Cortex of kidney (tissue), 1 donor: ENCODE data around the gene RBM25.

Source experiments
- DNase-seq: peaks from one replicate; lab custom pipeline; 2025; lab: John Stamatoyannopoulos, UW

RBM25 gene

DNA sequence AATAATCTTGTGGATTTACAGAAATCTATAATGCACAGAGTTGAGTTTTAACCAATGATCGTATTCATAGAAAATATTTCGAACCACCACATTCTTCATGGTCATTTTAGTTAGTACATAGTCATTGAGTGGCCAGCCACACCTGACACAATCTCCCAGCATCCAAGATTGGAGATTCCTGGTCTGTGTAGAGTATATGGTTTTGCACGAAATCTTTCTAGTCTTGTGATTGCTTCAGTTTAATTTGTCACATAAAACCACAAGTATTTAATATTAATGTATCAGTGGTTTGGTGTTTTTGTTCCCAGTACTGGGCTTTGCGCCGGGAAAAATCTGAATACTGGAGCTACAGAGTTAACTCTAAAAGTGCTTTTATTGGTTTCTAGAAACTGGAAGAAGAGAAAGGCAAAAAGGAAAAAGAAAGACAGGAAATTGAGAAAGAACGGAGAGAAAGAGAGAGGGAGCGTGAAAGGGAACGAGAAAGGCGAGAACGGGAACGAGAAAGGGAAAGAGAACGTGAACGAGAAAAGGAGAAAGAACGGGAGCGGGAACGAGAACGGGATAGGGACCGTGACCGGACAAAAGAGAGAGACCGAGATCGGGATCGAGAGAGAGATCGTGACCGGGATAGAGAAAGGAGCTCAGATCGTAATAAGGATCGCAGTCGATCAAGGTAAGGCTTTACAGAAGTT lies 44.6 kb downstream of the RBM25 start:
- DNase-seq, result no peak

DNA sequence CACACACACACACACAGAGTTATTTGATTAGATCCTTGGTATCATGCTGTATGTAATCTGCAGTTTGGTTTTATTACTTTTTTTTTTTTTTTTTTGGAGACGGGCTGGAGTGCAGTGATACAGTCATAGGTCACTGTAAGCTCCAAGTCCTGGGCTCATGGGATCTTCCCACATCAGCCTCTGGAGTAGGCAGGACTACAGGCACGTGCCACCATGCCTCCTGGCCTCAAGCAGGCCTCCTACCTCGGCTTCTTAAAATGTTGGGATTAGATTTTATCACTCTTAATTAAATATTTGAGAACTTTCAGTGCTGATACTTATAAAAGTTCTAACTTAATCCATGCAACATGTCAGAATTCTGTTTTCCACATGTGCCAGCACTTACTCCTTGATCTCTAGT lies 46.7 kb downstream of the RBM25 start:
- DNase-seq, result no peak

DNA sequence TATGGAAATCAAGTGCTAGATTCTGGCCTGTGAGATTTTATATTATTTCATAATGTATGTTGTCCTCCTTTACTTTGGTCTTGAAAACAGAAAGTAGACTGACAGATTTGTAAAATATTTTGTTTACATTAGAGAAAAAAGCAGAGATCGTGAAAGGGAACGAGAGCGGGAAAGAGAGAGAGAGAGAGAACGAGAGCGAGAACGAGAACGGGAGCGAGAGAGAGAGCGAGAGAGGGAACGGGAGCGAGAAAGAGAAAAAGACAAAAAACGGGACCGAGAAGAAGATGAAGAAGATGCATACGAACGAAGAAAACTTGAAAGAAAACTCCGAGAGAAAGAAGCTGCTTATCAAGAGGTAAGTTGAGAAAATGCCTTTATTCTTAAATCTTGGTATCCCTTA lies 47.4 kb downstream of the RBM25 start:
- no peak for DNase-seq

DNA sequence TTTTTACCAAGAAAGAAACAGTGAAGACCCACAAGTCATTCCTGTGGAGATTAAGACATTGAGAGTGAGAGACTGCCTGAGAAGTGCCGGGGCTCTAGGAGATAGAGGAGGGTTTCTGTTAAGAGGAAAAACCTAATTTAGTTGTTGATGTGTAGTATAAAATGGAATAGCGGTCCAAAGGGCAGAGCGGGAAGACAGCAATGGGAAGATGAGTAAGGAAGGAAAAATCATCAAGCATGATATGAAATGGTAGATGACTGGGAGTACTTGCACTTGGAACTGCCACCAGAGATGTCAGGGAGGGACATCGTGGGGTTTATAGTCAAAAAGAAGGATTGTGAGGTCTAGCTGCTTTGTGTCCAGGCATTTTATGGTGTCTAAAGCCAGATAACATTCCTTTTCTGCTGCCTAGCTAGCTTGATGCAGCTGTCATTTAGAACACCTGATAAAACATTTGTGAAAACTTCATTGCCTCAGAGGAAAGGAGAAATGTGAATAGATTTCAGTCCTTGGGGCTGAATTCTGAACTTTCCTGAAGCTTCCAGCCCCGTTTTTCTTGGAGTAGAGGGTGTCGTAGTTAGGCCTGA lies 57.8 kb downstream of the RBM25 start:
- DNase-seq, result no peak

DNA sequence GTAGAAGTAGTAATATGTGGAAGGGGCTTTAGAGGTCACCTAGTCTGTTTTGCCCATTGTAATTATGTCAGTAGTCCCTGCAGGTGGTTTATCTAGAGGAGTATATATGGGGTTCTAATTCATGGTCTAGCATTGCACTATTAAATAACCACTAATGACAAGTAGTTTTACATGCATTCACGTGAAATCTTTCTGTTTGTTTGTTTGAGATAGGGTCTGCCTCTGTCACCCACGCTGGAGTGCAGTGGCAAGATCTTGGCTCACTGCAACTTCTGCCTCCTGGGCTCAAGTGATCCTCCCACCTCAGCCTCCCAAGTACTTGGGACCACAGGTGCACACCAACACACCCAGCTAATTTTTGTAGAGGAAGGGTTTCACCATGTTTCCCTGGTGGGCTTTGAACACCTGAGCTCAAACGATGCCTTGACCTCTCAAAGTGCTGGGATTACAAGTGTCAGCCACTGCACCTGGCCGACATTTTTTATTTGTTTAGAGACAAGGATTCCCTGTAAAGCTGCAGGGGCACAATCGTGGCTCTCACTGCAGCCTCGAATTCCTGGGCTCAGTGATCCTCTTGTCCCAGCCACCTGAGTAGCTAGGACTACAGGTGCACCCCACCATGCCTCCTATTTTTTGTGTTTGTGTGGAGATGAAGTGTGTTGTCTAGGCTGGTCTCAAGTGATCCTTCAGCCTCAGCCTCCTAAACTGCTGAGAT lies 66.0 kb downstream of the RBM25 start:
- no peak for DNase-seq

DNA sequence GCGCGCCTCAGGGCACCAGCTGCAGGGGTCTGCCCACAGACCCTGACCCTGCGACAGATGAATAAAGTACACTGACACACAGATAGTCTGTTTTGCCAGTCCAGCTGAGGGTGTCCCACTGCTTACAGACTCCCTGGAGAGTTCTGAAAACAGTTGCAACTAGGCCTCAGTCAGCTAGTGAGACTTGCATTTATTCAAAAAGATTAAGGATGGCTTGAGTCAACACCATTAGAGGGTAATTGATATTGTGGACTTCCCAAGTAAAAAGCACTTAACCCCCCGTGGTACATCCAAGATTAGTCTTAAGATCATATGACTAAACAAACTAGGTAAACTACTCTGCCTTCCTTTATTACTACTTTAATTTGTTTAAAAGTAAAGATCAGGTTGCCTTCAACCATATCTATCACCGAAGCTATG lies 66.8 kb downstream of the RBM25 start:
- no peak for DNase-seq

DNA sequence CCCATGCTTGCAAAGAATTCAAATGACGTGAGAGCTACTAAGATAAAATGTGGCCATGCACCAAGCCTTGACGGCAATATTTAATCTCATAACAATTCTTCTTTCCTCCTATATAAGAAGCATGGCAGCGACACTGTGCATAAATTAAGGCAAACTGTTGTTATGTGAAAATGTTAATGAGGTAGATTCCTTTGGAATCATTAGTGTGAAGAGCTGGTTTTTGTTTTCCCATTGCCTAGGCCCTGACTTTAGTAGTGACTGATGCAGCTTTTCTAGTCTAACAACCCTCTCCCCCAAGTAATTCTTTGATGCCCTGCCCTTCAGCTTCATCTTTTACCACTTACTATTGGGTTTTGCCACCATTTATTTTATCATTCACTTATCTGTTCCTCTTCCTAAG lies 67.4 kb downstream of the RBM25 start:
- no peak for DNase-seq

DNA sequence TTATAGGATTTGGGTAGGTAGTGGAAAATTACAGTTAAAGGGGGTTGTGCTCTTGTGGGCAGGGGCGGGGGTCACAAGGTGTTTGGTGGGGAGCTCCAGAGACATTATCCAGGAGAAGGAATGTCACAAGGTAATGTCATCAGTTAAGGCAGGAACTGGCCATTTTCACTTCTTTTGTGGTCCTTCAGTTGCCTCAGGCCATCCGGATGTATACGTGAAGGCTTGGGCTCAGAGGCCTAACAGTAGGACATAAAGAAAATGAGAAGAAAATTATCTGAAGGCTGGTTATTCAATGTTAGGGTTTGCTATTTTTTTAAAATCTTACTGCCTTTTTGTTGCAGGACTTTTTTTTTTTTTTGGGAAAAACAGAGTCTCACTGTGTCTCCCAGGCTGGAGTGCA lies 75.5 kb downstream of the RBM25 start:
- no peak for DNase-seq

DNA sequence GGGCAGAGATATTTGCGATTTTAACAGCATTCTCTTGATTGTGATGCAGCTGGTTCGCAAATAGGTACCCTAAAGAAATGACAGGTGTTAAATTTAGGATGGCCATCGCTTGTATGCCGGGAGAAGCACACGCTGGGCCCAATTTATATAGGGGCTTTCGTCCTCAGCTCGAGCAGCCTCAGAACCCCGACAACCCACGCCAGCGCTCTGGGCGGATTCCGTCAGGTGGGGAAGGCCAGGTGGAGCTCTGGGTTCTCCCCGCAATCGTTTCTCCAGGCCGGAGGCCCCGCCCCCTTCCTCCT lies 77.7 kb downstream of the RBM25 start:
- DNase-seq, result no peak

DNA sequence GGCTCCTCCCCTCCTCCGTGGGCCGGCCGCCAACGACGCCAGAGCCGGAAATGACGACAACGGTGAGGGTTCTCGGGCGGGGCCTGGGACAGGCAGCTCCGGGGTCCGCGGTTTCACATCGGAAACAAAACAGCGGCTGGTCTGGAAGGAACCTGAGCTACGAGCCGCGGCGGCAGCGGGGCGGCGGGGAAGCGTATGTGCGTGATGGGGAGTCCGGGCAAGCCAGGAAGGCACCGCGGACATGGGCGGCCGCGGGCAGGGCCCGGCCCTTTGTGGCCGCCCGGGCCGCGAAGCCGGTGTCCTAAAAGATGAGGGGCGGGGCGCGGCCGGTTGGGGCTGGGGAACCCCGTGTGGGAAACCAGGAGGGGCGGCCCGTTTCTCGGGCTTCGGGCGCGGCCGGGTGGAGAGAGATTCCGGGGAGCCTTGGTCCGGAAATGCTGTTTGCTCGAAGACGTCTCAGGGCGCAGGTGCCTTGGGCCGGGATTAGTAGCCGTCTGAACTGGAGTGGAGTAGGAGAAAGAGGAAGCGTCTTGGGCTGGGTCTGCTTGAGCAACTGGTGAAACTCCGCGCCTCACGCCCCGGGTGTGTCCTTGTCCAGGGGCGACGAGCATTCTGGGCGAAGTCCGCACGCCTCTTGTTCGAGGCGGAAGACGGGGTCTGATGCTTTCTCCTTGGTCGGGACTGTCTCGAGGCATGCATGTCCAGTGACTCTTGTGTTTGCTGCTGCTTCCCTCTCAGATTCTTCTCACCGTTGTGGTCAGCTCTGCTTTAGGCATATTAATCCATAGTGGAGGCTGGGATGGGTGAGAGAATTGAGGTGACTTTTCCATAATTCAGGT lies 78.3 kb downstream of the RBM25 start, which contains the start of gene PSEN1:
Gene PSEN1, plus strand, starts transcription at position 121 of the 839 bp plus-strand sequence. CDS start 11,513 bp downstream, outside the sequence.
- DNase-seq, result peak; percentile 76

DNA sequence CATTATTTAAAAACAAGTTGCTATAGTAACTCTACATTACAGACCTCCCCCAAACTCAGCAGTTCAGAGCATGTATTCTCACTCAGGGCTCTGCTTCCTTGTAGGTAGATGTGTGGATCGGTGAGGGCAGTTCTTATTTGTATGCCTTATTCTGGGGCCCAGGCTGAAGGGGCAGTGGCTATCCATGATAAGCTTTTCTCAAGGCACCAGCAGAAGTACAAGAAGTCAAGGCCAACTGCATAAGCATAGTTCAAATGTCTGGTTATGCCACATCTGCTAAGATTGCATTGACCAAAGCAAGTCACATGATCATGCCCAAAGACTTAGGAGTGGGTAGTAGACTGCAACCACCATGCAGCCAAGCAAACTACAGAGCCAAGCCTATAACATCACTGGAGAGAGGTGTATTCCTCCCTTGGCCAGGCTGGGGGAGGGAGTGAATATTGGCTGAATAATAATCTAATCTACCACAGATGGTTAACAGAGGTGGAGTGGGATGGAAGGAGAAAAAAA lies 82.5 kb downstream of the RBM25 start:
- DNase-seq, result no peak

DNA sequence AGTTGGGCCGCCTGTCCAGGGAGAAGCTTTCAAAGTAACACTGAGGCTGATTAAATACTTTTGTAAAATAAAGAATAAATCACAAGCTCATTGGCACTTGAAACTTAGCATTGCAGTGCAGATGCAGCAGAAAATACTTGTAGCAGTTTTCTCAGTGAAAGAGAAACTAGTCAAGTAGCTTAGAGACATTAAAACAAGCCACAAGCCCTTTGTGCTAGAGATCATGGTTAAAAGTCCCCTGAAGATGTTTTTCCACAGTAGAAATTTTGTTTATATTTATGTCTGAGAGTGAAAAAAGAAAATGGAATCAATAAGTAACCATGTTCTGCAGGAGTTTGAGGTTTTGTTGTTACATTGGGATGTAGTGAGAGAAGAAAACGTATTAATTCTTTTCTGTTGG lies 83.9 kb downstream of the RBM25 start:
- DNase-seq, result no peak

DNA sequence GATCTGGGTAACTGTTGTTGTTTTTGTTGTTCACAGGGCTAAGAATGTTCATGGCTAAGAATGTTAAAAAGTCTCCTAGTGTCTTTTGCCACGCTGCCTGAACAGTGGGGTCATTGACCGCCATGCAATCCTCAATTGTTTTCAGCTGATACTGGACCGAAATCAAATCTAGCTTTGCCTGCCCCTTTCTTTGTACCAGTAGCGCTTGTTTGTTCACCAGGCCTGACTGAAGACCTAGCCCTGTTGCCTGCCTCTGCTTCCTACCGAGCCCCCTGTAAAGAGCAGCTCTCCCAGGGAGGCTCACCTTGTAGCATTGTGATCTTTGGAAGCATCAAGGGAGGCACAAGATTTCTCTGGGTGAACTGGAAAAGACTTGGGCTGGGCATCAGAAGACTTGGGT lies 84.7 kb downstream of the RBM25 start:
- no peak for DNase-seq

DNA sequence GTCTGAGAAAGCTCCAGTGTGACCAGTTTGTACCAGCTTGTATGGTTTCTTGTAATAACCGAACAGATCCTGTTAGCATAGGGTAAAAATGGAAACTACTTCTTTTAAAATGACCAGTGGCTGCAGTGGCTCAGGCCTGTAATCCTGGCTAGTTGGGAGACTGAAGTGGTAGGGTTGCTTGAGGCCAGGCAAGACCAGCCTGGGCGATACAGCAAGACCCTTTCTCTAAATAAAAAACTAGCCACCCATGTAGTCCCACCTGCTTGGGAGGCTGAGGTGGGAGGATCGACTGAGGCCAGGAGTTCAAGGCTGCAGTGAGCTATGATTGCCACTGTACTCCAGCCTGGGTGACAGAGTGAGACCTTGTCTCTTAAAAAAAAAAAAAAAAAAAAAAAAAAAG lies 85.3 kb downstream of the RBM25 start:
- DNase-seq, result no peak

DNA sequence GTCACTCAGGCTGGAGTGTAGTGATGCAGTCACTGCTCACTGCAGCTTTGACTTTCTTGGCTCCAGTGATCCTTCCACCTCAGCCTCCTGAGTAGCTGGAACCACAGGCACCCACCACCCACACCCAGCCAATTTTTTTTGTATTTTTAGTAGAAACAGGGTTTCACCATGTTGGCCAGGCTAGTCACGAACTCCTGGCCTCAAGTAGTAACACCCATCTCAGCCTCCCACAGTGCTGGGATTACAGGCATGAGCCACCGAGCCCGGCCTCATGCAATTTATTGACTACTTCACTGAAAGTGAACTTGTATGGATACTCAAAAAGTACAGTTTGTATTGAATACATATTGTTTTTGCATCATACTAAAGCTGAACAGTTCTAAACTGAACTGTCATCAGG lies 87.0 kb downstream of the RBM25 start:
- no peak for DNase-seq

DNA sequence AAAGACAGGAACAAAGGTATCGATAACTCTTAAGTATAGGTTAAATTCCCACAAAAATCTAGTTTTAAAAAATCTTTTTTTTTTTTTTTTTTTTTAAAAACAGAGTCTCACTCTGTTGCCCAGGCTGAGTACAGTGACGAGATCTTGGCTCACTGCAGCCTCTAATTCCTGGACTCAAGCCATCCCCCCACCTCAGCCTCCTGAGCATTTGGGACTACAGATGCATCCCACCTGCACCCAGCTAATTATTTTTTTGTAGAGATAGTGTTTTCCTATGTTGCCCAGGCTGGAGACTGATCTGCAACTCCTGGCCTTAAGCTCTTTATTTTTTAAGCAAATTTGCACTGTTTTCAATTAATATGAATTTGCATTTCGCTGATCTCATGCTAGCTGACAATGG lies 87.8 kb downstream of the RBM25 start:
- DNase-seq, result no peak

DNA sequence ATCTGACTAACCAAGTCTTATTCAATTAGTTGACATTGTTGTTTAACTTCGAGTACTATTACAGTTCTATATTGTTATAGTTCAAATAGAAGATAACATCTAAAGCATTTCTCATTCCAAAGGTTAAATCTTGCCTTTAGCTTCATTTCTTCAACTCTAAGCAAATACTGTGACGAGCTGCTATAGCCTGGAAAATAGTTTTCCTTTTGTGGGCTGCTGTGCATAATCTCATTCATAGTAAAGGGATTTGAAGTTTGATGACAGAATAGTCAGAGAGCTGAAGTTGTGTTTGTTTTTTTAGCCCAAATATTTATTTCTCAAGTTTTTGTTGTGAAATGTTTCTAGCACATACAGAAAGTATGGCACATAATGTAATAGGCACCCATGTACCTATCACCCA lies 91.4 kb downstream of the RBM25 start:
- DNase-seq, result no peak

DNA sequence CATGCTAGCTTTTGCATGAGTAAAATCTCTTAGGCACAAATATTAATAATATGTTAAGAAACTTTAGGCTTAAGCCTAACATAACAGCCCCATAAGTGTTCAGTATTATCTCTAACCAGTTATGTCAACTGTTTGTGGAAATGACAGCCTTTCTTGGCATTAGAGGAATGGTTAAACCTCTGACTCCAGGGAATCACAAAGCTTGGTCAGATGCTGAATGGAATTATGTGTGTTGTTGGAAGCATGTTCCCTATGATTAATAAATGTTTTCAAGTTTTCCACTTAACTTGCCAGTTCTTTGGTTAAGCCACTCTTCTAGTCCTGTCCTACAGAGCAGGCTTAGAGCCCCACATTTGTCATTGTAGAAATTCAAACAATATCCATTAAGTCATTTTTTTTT lies 94.9 kb downstream of the RBM25 start:
- no peak for DNase-seq

DNA sequence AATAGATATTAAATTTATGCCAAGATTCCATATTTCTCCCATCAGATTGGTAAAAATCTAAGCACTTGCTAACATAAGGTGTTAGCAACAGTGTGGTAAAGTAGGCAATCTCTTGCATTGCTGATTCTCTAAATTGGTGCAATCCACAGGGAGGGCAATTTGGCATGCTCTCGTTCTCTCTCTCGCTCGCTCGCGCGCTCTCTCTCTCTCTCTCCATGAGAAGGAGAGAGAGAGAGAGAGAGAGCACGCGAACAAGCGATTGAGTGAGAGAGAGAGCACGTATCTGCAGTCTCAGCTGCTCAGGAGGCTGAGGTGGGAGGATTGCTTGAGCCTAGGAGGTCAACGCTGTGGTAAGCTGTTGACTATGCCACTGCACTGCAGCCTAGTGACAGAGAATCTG lies 103.9 kb downstream of the RBM25 start:
- no peak for DNase-seq

DNA sequence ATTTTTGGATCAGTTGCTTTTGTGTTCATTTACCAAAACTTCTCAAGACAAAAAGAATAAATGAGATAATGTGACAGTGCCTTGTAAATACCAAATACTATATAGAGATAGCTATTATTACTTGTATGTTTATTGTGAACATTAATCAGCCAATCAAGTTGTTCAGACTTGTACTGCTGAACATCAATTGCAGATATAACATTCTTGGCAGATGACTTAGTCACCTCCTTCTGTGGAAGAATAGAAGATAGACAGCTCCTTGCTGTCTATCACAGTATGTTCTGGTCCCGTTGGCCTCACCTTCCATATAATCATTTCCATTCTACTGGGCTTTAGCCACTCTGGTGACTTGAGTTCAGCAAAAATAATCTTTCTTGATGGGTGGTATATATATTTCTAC lies 108.1 kb downstream of the RBM25 start:
- no peak for DNase-seq

DNA sequence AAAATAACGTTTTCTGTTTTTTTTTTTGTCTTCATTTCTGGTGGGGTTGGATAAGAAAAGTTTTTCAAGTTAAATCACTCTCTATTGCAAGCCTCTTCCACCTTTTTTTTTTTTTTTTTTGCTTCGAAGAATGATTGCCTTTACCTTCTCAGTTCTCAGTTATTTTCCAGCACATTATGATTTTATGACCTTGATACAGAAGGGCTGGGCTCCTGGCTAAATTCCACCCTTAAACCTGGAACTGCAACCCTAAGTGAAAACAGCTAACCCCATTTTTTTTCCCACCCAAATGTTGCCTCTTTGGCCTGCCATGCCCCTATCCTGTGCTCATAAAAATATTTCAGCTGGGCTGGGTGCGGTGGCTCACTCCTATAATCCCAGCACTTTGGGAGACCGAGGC lies 109.4 kb downstream of the RBM25 start:
- no peak for DNase-seq

DNA sequence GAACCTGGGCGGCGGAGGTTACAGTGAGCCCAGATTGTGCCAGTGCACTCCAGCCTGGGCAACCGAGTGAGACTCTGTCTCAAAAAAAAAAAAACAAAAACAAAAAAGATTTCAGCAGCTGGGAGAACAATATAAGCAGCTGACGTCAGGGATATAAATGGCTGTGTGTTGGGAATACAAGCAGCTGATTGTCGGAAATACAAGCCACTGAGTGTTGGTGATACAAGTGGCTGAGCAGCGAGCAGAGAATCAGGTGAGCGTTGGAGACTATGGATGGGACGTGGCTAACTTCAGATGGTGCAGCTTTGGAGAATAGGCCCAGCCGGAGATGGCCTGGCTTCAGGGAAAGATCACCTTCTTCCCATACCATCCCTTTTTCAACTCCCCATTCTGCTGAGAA lies 109.9 kb downstream of the RBM25 start:
- no peak for DNase-seq

DNA sequence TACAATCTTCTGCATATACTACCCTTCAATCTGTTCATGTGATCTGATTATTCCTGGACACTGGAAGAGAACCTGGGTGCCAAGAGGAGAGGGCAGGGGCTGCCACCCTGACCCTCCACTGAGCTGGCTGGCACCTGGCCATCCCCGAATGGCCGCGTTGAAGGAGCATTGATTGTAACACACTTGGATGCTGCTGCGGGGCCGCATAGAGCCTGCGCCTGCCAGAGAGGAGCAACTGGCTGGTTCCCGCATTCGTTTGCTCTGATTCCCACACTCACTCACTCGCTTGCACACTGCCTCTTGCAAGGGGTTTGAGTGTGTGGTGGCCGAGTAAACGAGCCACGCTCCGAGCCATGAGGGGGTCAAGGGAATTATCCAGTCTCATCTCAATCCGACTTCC lies 110.4 kb downstream of the RBM25 start:
- no peak for DNase-seq
